Choroid plexus epithelial cell (primary cell): ENCODE measurements around the gene HOXB8.

Source experiments
- DNase-seq: peaks from one replicate; pipeline ENCODE4 v3.0.0-alpha.2; 2010; ENCODE audit warnings: low read depth
- H3K4me3 ChIP-seq: 2 replicates; pipeline ENCODE4 v1.5.1; 2011; ENCODE audit warnings: low read depth, mild to moderate bottlenecking, control low read depth, low read length, moderate library complexity
- CTCF ChIP-seq: conservative IDR thresholded peaks from 2 replicates; pipeline ENCODE4 v1.5.1; 2011; ENCODE audit warnings: low read depth, mild to moderate bottlenecking, control low read depth, inconsistent platforms, low read length, moderate library complexity

HOXB8 gene

GRCh38 chr17:48636177-48637018, 21.3 kb upstream of the HOXB8 start:
- peak; percentile 36 for TF ChIP-seq CTCF
- no peak overlapping the region for H3K4me3 ChIP-seq
- peak; percentile 16 for DNase-seq

GRCh38 chr17:48634493-48635208, 19.6 kb upstream of the HOXB8 start:
- no peak overlapping the region for H3K4me3 ChIP-seq
- no peak for DNase-seq
- no peak for TF ChIP-seq CTCF

- no peak overlapping the region for H3K4me3 ChIP-seq
- DNase-seq, result no peak
- no peak for TF ChIP-seq CTCF
Observed at GRCh38 chr17:48633266-48633677, 18.2 kb upstream of the HOXB8 start.

GRCh38 chr17:48632579-48633265, 17.6 kb upstream of the HOXB8 start:
- no peak for DNase-seq
- TF ChIP-seq CTCF, result no peak
- no peak overlapping the region for H3K4me3 ChIP-seq

- DNase-seq, result no peak
- no peak overlapping the region for H3K4me3 ChIP-seq
- TF ChIP-seq CTCF, result no peak
Observed at GRCh38 chr17:48631693-48632578, 16.8 kb upstream of the HOXB8 start.

- TF ChIP-seq CTCF, result no peak
- DNase-seq, result no peak
- no peak overlapping the region for H3K4me3 ChIP-seq
Observed at GRCh38 chr17:48630925-48631692, 16.0 kb upstream of the HOXB8 start.
